Immature natural killer cell (primary cell): Measurements from ENCODE around the gene SPTA1. TPM values are rescaled to one million over a fixed set of nuclear protein-coding genes. Genes with fewer than 3 reads are reported as not detected.

Experiments used
- DNase-seq, 3 donors: peaks; one replicate each; pipeline ENCODE4 v3.0.0; 2022; ENCODE audit warnings: mixed read lengths in 1 of 3
- H3K27ac Mint-ChIP-seq, 6 donors: one replicate each; pipeline ENCODE4 v1.8.0; 2020; ENCODE audit warnings: mixed read lengths in 6 of 6, mild to moderate bottlenecking in 5 of 6, inconsistent platforms in 4 of 6, moderate library complexity in 3 of 6
- H3K27me3 Mint-ChIP-seq, 3 donors: one replicate each; pipeline ENCODE4 v1.8.0; 2020 to 2021; ENCODE audit warnings: low read depth in 3 of 3, mild to moderate bottlenecking in 3 of 3, mixed read lengths in 3 of 3, moderate library complexity in 3 of 3, inconsistent platforms in 1 of 3
- H3K36me3 Mint-ChIP-seq, 3 donors: one replicate each; pipeline ENCODE4 v1.8.0; 2020; ENCODE audit warnings: mixed read lengths in 3 of 3, inconsistent platforms in 2 of 3, mild to moderate bottlenecking in 2 of 3
- H3K4me1 Mint-ChIP-seq, 2 donors: one replicate each; pipeline ENCODE4 v1.8.0; 2020; ENCODE audit warnings: inconsistent platforms in 2 of 2, mild to moderate bottlenecking in 2 of 2, mixed read lengths in 2 of 2, moderate library complexity in 1 of 2
- H3K4me3 Mint-ChIP-seq, 5 donors: one replicate each; pipeline ENCODE4 v1.8.0; 2020; ENCODE audit warnings: mild to moderate bottlenecking in 5 of 5, mixed read lengths in 5 of 5, inconsistent platforms in 3 of 5, moderate library complexity in 3 of 5
- H3K9me3 Mint-ChIP-seq, 6 donors: one replicate each; pipeline ENCODE4 v1.8.0; 2020; ENCODE audit warnings: mild to moderate bottlenecking in 6 of 6, mixed read lengths in 6 of 6, inconsistent platforms in 4 of 6, moderate library complexity in 3 of 6
- polyA plus RNA-seq, 3 donors: library from polyadenylated mRNA; unstranded; fragments of 300-500 nt; fragmentation: Illumina TruSeq; gene quantifications; one replicate each; pipeline ENCODE4 v1.2.3, GENCODE V29; 2021

The SPTA1 gene
- not detected for polyA plus RNA-seq

DNA sequence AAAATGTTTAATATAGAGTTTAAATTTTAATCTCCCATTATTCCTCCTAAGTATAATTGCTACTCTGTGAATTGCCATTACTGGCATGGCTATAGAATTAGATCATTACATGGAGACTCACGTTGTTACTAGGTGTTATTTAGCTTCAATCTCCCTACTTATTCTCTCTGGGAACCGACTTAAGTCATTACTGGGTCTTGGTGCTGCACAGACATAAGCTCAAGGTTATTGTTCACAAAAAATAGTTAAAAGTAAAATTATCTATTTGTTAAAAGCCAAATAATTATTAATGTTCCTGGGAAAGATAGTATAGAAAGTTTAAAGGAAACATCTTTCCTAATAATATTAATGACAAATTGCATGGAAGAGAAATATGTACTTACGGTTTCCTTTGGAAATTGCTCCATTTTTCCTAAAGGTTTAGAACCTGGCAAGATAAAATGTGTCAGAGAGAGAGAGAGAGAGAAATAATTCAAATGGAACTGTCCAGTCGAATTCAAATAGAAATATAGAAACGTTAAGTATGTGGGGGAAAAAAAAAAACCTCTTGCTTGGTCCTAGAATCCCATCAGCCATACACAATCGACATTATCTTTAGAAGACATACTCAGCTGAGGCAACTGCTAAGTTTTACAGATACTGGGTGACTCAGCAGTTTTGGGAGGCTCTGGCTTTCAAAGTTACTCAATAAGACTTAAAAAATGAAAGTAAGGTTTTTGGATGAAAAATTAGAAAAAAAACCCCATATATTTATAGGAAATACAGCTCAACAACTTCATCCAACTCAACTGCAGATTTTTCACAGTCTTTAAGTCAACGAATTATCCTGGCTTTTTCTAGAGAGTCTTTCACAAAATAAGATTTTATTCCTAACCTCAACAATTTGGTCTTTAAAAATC, at the start of gene SPTA1:
Gene SPTA1, minus strand, starts transcription at position 605 of the 899 bp plus-strand sequence. Its CDS starts 198 bp downstream, at position 407.
- no peaks in the 10 kb centered on the region for H3K4me1 Mint-ChIP-seq
- DNase-seq: no peak
- peaks cover 0 to 4% (median 0%) of the 10 kb centered on the region in 6 donors for H3K9me3 Mint-ChIP-seq
- H3K4me3 Mint-ChIP-seq: no peak within 1 kb of the TSS
- H3K27ac Mint-ChIP-seq: no peak within 1 kb of the TSS
- H3K27me3 Mint-ChIP-seq: peaks cover 2 to 5% (median 3%) of the 10 kb centered on the region in 3 donors
- no peaks in the 10 kb centered on the region for H3K36me3 Mint-ChIP-seq

DNA sequence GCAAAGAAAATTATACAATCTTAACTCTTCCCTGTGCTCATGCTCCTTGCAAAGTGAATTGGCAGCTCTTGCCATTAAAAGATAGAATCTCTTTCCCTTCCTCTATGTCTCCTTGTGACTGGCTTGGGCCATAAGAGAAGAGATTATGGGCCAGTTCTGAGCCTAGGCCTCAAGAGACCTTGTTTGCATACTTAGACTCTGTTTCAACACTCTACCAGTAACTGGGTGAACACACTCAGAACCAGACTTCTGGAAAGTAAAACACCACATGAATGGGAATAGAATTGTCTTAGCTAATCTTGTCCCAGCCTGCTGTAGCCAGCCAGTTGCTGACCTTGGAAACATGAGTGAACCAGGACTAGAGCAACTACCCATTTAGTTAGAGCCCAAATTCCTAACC, 49.3 kb upstream of the SPTA1 start:
- no peaks in the 10 kb centered on the region for H3K4me1 Mint-ChIP-seq
- no peak overlapping the region for H3K4me3 Mint-ChIP-seq
- no peak for DNase-seq
- peaks cover 4 to 8% (median 4%) of the 10 kb centered on the region in 3 donors for H3K27me3 Mint-ChIP-seq
- H3K9me3 Mint-ChIP-seq: no peaks in the 10 kb centered on the region
- no peak overlapping the region for H3K27ac Mint-ChIP-seq
- H3K36me3 Mint-ChIP-seq: peaks cover 0 to 7% (median 0%) of the 10 kb centered on the region in 3 donors

GRCh38 chr1:158732524-158732923, 46.0 kb upstream of the SPTA1 start:
- Mint-ChIP-seq H3K27me3 (peaks cover 1 to 6% (median 2%) of the 10 kb centered on the region in 3 donors), H3K27ac (no peak overlapping the region), H3K4me3 (no peak overlapping the region), H3K9me3 (no peaks in the 10 kb centered on the region), H3K4me1 (no peaks in the 10 kb centered on the region), H3K36me3 (peaks cover 0 to 3% (median 0%) of the 10 kb centered on the region in 3 donors)
- no peak for DNase-seq

DNA sequence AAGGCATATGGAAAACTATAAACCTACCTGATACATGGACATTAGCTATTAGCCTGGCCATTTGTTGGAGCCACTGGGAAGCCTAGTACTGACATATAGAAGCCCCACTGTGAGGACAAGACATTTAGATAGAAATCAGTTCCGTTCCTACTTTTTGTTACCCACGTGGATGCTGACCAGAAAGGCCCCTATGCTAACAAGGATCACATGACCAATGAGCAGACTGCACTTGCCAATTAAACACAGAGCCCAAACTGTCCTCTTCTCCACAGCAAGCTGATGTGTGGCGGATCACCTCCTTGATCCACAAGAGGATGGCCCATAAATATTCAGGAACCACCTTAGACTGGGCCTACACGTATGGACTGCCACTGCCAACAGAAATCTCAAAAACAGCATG, 45.2 kb upstream of the SPTA1 start:
- DNase-seq: no peak
- Mint-ChIP-seq H3K36me3 (no peaks in the 10 kb centered on the region), H3K4me1 (no peaks in the 10 kb centered on the region), H3K27me3 (peaks cover 2 to 6% (median 4%) of the 10 kb centered on the region in 3 donors), H3K9me3 (no peaks in the 10 kb centered on the region), H3K4me3 (no peak overlapping the region), H3K27ac (no peak overlapping the region)

GRCh38 chr1:158730453-158730852, 43.9 kb upstream of the SPTA1 start:
- no peaks in the 10 kb centered on the region for H3K36me3 Mint-ChIP-seq
- DNase-seq: no peak
- H3K9me3 Mint-ChIP-seq: peaks cover 0 to 2% (median 0%) of the 10 kb centered on the region in 6 donors
- no peaks in the 10 kb centered on the region for H3K4me1 Mint-ChIP-seq
- H3K4me3 Mint-ChIP-seq: no peak overlapping the region
- peaks cover 0 to 9% (median 2%) of the 10 kb centered on the region in 3 donors for H3K27me3 Mint-ChIP-seq
- no peak overlapping the region for H3K27ac Mint-ChIP-seq

- H3K9me3 Mint-ChIP-seq: peaks cover 0 to 2% (median 0%) of the 10 kb centered on the region in 6 donors
- H3K4me1 Mint-ChIP-seq: no peaks in the 10 kb centered on the region
- DNase-seq: no peak
- no peaks in the 10 kb centered on the region for H3K36me3 Mint-ChIP-seq
- no peak overlapping the region for H3K4me3 Mint-ChIP-seq
- H3K27ac Mint-ChIP-seq: no peak overlapping the region
- peaks cover 3 to 7% (median 5%) of the 10 kb centered on the region in 3 donors for H3K27me3 Mint-ChIP-seq
Measured at GRCh38 chr1:158728510-158729225, 42.2 kb upstream of the SPTA1 start.

GRCh38 chr1:158724442-158724841, 37.9 kb upstream of the SPTA1 start:
- peaks cover 0 to 2% (median 0%) of the 10 kb centered on the region in 6 donors for H3K9me3 Mint-ChIP-seq
- H3K36me3 Mint-ChIP-seq: no peaks in the 10 kb centered on the region
- peaks cover 5 to 9% (median 8%) of the 10 kb centered on the region in 3 donors for H3K27me3 Mint-ChIP-seq
- DNase-seq: no peak
- no peaks in the 10 kb centered on the region for H3K4me1 Mint-ChIP-seq
- H3K27ac Mint-ChIP-seq: no peak overlapping the region
- H3K4me3 Mint-ChIP-seq: no peak overlapping the region

DNA sequence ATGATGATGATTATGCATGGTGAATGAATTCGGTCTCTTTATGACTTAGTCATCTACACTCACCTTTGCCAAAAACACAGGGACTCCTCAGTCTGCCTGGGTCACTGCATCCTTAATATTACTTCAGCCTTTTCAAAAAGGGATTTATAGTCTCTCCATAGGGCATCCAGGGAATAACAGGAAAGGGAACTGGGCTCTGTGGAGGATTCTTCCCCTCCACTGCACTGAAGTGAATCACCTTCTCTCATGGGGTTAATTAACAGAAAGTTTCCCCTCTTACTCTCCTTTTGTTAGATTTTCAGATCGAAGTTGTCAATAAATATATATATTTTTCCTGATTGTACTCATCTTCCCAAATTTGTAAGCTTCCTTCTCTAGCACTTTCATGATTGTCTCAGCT, 34.1 kb upstream of the SPTA1 start, which contains the start of gene OR6K3:
Gene OR6K3, minus strand, starts transcription at position 101 of the 400 bp plus-strand sequence. CDS start 2,605 bp downstream, outside the sequence.
- H3K4me1 Mint-ChIP-seq: no peaks in the 10 kb centered on the region
- H3K27ac Mint-ChIP-seq: no peak within 1 kb of the TSS
- H3K27me3 Mint-ChIP-seq: peaks cover 5 to 12% (median 10%) of the 10 kb centered on the region in 3 donors
- DNase-seq: no peak
- no peak within 1 kb of the TSS for H3K4me3 Mint-ChIP-seq
- H3K36me3 Mint-ChIP-seq: peaks cover 0 to 5% (median 0%) of the 10 kb centered on the region in 3 donors
- H3K9me3 Mint-ChIP-seq: no peaks in the 10 kb centered on the region

- Mint-ChIP-seq H3K9me3 (no peaks in the 10 kb centered on the region), H3K4me1 (no peaks in the 10 kb centered on the region), H3K27ac (no peak overlapping the region), H3K27me3 (peaks cover 5 to 10% (median 10%) of the 10 kb centered on the region in 3 donors), H3K4me3 (no peak overlapping the region), H3K36me3 (peaks cover 0 to 5% (median 0%) of the 10 kb centered on the region in 3 donors)
- DNase-seq: no peak
Measured at GRCh38 chr1:158719664-158720063, 33.1 kb upstream of the SPTA1 start.

DNA sequence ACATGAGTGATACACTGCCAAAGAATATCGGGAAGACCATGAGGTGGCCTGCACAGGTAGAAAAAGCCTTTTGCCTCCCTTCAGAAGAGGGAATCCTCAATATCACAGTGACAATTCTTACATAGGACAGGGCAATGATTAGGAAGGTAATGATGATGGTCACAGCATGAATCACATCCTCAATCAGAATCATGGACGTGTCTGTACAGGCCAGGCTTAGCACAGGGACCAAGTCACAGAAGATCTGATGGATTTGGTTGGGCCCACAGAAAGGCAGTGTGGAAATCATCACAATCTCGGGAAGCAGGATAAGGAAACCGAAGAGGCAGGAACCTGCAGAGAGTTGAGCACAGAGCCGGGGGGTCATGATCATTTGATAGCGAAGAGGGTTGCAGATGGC, 30.8 kb upstream of the SPTA1 start:
- no peaks in the 10 kb centered on the region for H3K9me3 Mint-ChIP-seq
- H3K27me3 Mint-ChIP-seq: peaks cover under 1 to 18% (median 5%) of the 10 kb centered on the region in 3 donors
- DNase-seq: no peak
- no peak overlapping the region for H3K4me3 Mint-ChIP-seq
- H3K4me1 Mint-ChIP-seq: no peaks in the 10 kb centered on the region
- H3K36me3 Mint-ChIP-seq: peaks cover 0 to 5% (median 0%) of the 10 kb centered on the region in 3 donors
- H3K27ac Mint-ChIP-seq: no peak overlapping the region

- H3K36me3 Mint-ChIP-seq: peaks cover 0 to 5% (median 0%) of the 10 kb centered on the region in 3 donors
- no peak for DNase-seq
- H3K9me3 Mint-ChIP-seq: peaks cover 0 to 1% (median 0%) of the 10 kb centered on the region in 6 donors
- H3K4me1 Mint-ChIP-seq: no peaks in the 10 kb centered on the region
- no peak overlapping the region for H3K27ac Mint-ChIP-seq
- no peak overlapping the region for H3K4me3 Mint-ChIP-seq
- H3K27me3 Mint-ChIP-seq: peaks cover 0 to 25% (median 8%) of the 10 kb centered on the region in 3 donors
Measured at GRCh38 chr1:158716335-158716734, 29.8 kb upstream of the SPTA1 start.

DNA sequence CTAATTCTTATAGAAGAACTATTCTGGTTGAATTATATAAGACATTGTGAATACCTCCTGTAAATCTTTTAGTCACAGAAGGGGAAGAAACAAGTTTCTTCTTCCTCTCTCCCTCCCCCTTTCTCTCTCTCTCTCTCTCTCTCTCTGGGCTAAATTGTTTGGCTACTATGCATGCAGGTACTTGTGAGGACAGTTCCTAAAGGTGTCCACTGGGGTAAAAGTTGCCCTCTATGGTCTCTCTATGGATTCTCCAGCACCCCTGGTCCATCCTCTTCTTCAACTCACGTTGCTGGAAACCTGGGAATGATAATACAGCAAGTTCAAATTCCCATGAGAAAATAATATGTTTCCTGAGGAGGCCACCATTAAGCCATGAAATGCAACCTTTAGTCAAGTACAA, 28.2 kb upstream of the SPTA1 start:
- DNase-seq: no peak
- H3K27ac Mint-ChIP-seq: no peak overlapping the region
- peaks cover 0 to 5% (median 0%) of the 10 kb centered on the region in 3 donors for H3K36me3 Mint-ChIP-seq
- no peaks in the 10 kb centered on the region for H3K4me1 Mint-ChIP-seq
- peaks cover 2 to 25% (median 8%) of the 10 kb centered on the region in 3 donors for H3K27me3 Mint-ChIP-seq
- H3K9me3 Mint-ChIP-seq: peaks cover 0 to 2% (median 0%) of the 10 kb centered on the region in 6 donors
- no peak overlapping the region for H3K4me3 Mint-ChIP-seq

GRCh38 chr1:158711098-158711497, 24.6 kb upstream of the SPTA1 start:
- Mint-ChIP-seq H3K4me1 (no peaks in the 10 kb centered on the region), H3K36me3 (no peaks in the 10 kb centered on the region), H3K27ac (no peak overlapping the region), H3K4me3 (no peak overlapping the region), H3K9me3 (peaks cover 0 to 2% (median 0%) of the 10 kb centered on the region in 6 donors), H3K27me3 (peaks cover 2 to 27% (median 4%) of the 10 kb centered on the region in 3 donors)
- no peak for DNase-seq

GRCh38 chr1:158706096-158706495, 19.6 kb upstream of the SPTA1 start:
- H3K27me3 Mint-ChIP-seq: peaks cover 3 to 8% (median 3%) of the 10 kb centered on the region in 3 donors
- H3K27ac Mint-ChIP-seq: no peak overlapping the region
- no peaks in the 10 kb centered on the region for H3K36me3 Mint-ChIP-seq
- H3K4me3 Mint-ChIP-seq: no peak overlapping the region
- no peaks in the 10 kb centered on the region for H3K9me3 Mint-ChIP-seq
- no peaks in the 10 kb centered on the region for H3K4me1 Mint-ChIP-seq
- no peak for DNase-seq
